HCT116 (cell line): ENCODE measurements around the gene OR6P1. TPM values are rescaled to one million over a fixed set of nuclear protein-coding genes. Genes with fewer than 3 reads are reported as not detected.

Source experiments
- ATAC-seq: fragments of 200-7000 bp; cut with Tn5 transposase; 2 replicates; pipeline ENCODE4 v1.9.1; 2020; ENCODE audit warnings: mild to moderate bottlenecking, moderate library complexity
- BruUV-seq: library from RNA; stranded (reverse); fragments of 400-500 nt; replicated peaks from 2 replicates; lab custom pipeline; 2021; lab: Mats Ljungman, UMichigan
- CTCF ChIA-PET: fragments of 300-600 bp; sonication (Branson Sonifier 250); formaldehyde crosslinking; loops from one replicate; lab custom pipeline; 2021; ENCODE audit warnings: antibody characterized with exemption; lab: Charles Lee
- POLR2A ChIA-PET: fragments of 300-600, 350-600 bp; sonication (Branson Sonifier 250); formaldehyde crosslinking; loops from one replicate; lab custom pipeline; 2021; ENCODE audit warnings: antibody characterized with exemption; lab: Charles Lee
- RAD21 ChIA-PET, 2 experiments: fragments of 300-600 bp; sonication (Branson Sonifier 250); formaldehyde crosslinking; loops; one replicate each; lab custom pipeline; 2023; ENCODE audit warnings: low total read pairs in 2 of 2; ENCODE audit not compliant: uncharacterized antibody in 2 of 2, unreplicated experiment in 2 of 2, low non-redundant PET in 1 of 2; lab: Charles Lee
- DNase-seq: peaks from one replicate; pipeline ENCODE4 v3.0.0-alpha.2; 2010; ENCODE audit warnings: low read depth, low spot score
- H2AFZ ChIP-seq: fragments of 200-600 bp; shearing (Covaris generic), sonication (generic); 2 replicates; pipeline ENCODE4 v1.6.1; 2017; ENCODE audit warnings: low read depth, mixed run types, mixed read lengths, antibody characterized with exemption, low read length; ENCODE audit not compliant: poor library complexity, severe bottlenecking
- H3K27ac ChIP-seq: 2 replicates; pipeline ENCODE4 v1.5.1; 2012; ENCODE audit warnings: low read depth, low read length
- H3K27me3 ChIP-seq: fragments of 200-600 bp; sonication (generic); 2 replicates; pipeline ENCODE4 v1.6.1; 2016; ENCODE audit warnings: mixed run types, low read length, mixed read lengths; ENCODE audit not compliant: insufficient read depth
- H3K36me3 ChIP-seq, 2 experiments: fragments of 200-500 bp in 1 of 2; fragments of 200-600 bp in 1 of 2; sonication (Bioruptor generic) in 1 of 2; sonication (generic) in 1 of 2; 2 replicates each; pipeline versions ENCODE4 v1.5.1 to v1.6.1; 2014 to 2016; ENCODE audit warnings: low read length in 2 of 2, inconsistent platforms in 1 of 2, mixed read lengths in 1 of 2, mixed run types in 1 of 2; ENCODE audit not compliant: insufficient read depth in 2 of 2, control insufficient read depth in 1 of 2
- H3K4me1 ChIP-seq, 2 experiments: fragments of 200-600 bp in 1 of 2; sonication (generic) in 1 of 2; 2 replicates each; pipeline versions ENCODE4 v1.5.1 to v1.6.1; 2012 to 2017; ENCODE audit warnings: low read length in 2 of 2, inconsistent platforms in 1 of 2, mild to moderate bottlenecking in 1 of 2, mixed read lengths in 1 of 2, mixed run types in 1 of 2, moderate library complexity in 1 of 2; ENCODE audit not compliant: insufficient read depth in 2 of 2, control insufficient read depth in 1 of 2
- H3K4me2 ChIP-seq: fragments of 200-600 bp; sonication (generic); 2 replicates; pipeline ENCODE4 v1.6.1; 2017; ENCODE audit warnings: mixed run types, low read length, mixed read lengths
- H3K4me3 ChIP-seq, 2 experiments: fragments of 200-600 bp in 1 of 2; sonication (generic) in 1 of 2; replicated peaks in 1 of 2; 2 replicates each; pipeline ENCODE4 v1.5.1; 2011 to 2016; ENCODE audit warnings: low read length in 2 of 2, control low read depth in 1 of 2, low read depth in 1 of 2, mild to moderate bottlenecking in 1 of 2, mixed read lengths in 1 of 2, mixed run types in 1 of 2
- H3K79me2 ChIP-seq: fragments of 200-600 bp; sonication (generic); 2 replicates; pipeline ENCODE4 v1.6.1; 2017; ENCODE audit warnings: mild to moderate bottlenecking, mixed run types, low read length, moderate library complexity, mixed read lengths; ENCODE audit not compliant: insufficient read depth
- H3K9ac ChIP-seq: fragments of 200-600 bp; sonication (generic); 2 replicates; pipeline ENCODE4 v1.6.1; 2016; ENCODE audit warnings: low read length, mixed read lengths
- H3K9me2 ChIP-seq: fragments of 200-600 bp; sonication (generic), shearing (Covaris generic); 2 replicates; pipeline ENCODE4 v1.6.1; 2017; ENCODE audit warnings: mixed run types, mild to moderate bottlenecking, moderate library complexity; ENCODE audit not compliant: insufficient read depth
- H3K9me3 ChIP-seq, 2 experiments: fragments of 200-500 bp in 1 of 2; fragments of 200-600 bp in 1 of 2; sonication (Bioruptor generic) in 1 of 2; sonication (generic) in 1 of 2; 2 replicates each; pipeline ENCODE4 v1.6.1; 2014 to 2017; ENCODE audit warnings: low read length in 2 of 2, mixed read lengths in 2 of 2, inconsistent platforms in 1 of 2, low read depth in 1 of 2, mild to moderate bottlenecking in 1 of 2, mixed run types in 1 of 2, moderate library complexity in 1 of 2; ENCODE audit not compliant: control insufficient read depth in 1 of 2, insufficient read depth in 1 of 2
- H4K20me1 ChIP-seq: fragments of 200-600 bp; sonication (generic), shearing (Covaris generic); 2 replicates; pipeline ENCODE4 v1.6.1; 2017; ENCODE audit warnings: mixed run types, mild to moderate bottlenecking, moderate library complexity; ENCODE audit not compliant: insufficient read depth
- CEBPB ChIP-seq: IDR thresholded peaks from 2 replicates; pipeline ENCODE4 v1.6.1; 2012; ENCODE audit warnings: low read depth
- CTCF ChIP-seq, 3 experiments: fragments of 200-600 bp in 1 of 3; sonication (generic) in 1 of 3; IDR thresholded peaks in 2 of 3; conservative IDR thresholded peaks in 1 of 3; 2 replicates each; pipeline ENCODE4 v1.5.1; 2012 to 2017; ENCODE audit warnings: low read depth in 2 of 3, low read length in 2 of 3, antibody characterized with exemption in 1 of 3, borderline replicate concordance in 1 of 3, control low read depth in 1 of 3, mild to moderate bottlenecking in 1 of 3, mixed read lengths in 1 of 3, mixed run types in 1 of 3, moderate library complexity in 1 of 3; ENCODE audit not compliant: insufficient read depth in 1 of 3
- EGR1 ChIP-seq: IDR thresholded peaks from 2 replicates; pipeline ENCODE4 v1.6.1; 2012; ENCODE audit warnings: low read depth
- EZH2 ChIP-seq: fragments of 200-600 bp; sonication (generic); IDR thresholded peaks from 2 replicates; pipeline ENCODE4 v1.6.1; 2017; ENCODE audit warnings: antibody characterized with exemption, mixed run types
- EZH2phosphoT487 ChIP-seq: fragments of 200-600 bp; IDR thresholded peaks from 2 replicates; pipeline ENCODE4 v1.6.1; 2018; ENCODE audit warnings: antibody characterized with exemption, borderline replicate concordance
- JUND ChIP-seq: IDR thresholded peaks from 2 replicates; pipeline ENCODE4 v1.6.1; 2012
- MAX ChIP-seq: IDR thresholded peaks from 2 replicates; pipeline ENCODE4 v1.6.1; 2012
- POLR2A ChIP-seq: IDR thresholded peaks from 2 replicates; pipeline ENCODE4 v1.7.0; 2011; ENCODE audit warnings: borderline replicate concordance; ENCODE audit not compliant: insufficient read depth, insufficient read length; ENCODE audit errors: extremely low read depth
- POLR2AphosphoS5 ChIP-seq: IDR thresholded peaks from 2 replicates; pipeline ENCODE4 v1.6.1; 2011; ENCODE audit warnings: mild to moderate bottlenecking, low read depth, low read length, moderate library complexity
- SP1 ChIP-seq: IDR thresholded peaks from 2 replicates; pipeline ENCODE4 v1.6.1; 2012; ENCODE audit warnings: low read depth
- TCF7L2 ChIP-seq: IDR thresholded peaks from 2 replicates; pipeline ENCODE4 v1.7.0; 2011; ENCODE audit warnings: borderline replicate concordance, inconsistent platforms; ENCODE audit not compliant: insufficient read depth, insufficient read length; ENCODE audit errors: extremely low read depth
- YY1 ChIP-seq: IDR thresholded peaks from 2 replicates; pipeline ENCODE4 v1.6.1; 2011; ENCODE audit warnings: low read length, low read depth, moderate library complexity, mild to moderate bottlenecking; ENCODE audit not compliant: insufficient replicate concordance; ENCODE audit errors: extremely low read depth
- ZBTB33 ChIP-seq: IDR thresholded peaks from 2 replicates; pipeline ENCODE4 v1.6.1; 2011; ENCODE audit warnings: mild to moderate bottlenecking, low read length, moderate library complexity; ENCODE audit not compliant: insufficient replicate concordance; ENCODE audit errors: extremely low read depth
- ZFX ChIP-seq: fragments of 450-650 bp; IDR thresholded peaks from 2 replicates; pipeline ENCODE4 v1.6.1; 2017
- ZNF274 ChIP-seq: fragments of 200-500 bp; sonication (Bioruptor generic); IDR thresholded peaks from 2 replicates; pipeline ENCODE4 v1.6.1; 2014; ENCODE audit warnings: mild to moderate bottlenecking, low read depth, low read length, inconsistent platforms
- intact Hi-C: fragments of 100-400 bp; cut with micrococcal nuclease; formaldehyde crosslinking; loops from 2 replicates; pipeline ENCODE4 v1.10.0; 2022
- total RNA-seq: library from RNA; stranded (reverse); gene quantifications from one replicate; pipeline ENCODE4 v1.2.1, GENCODE V29; 2021; ENCODE audit not compliant: unreplicated experiment
- TF ChIP-seq, protein P1 (sequence below): IDR thresholded peaks from 2 replicates; pipeline ENCODE4 v1.6.1; 2012; ENCODE audit warnings: low read depth
- TF ChIP-seq, protein P2 (sequence below): IDR thresholded peaks from 2 replicates; pipeline ENCODE4 v1.6.1; 2012

OR6P1 gene
- total RNA-seq, 1 experiment from 2014 or later, result not detected

- no peak for TF ChIP-seq TCF7L2
Observed at GRCh38 chr1:158586942-158587341, 16.6 kb upstream of the OR6P1 start (continued).

DNA sequence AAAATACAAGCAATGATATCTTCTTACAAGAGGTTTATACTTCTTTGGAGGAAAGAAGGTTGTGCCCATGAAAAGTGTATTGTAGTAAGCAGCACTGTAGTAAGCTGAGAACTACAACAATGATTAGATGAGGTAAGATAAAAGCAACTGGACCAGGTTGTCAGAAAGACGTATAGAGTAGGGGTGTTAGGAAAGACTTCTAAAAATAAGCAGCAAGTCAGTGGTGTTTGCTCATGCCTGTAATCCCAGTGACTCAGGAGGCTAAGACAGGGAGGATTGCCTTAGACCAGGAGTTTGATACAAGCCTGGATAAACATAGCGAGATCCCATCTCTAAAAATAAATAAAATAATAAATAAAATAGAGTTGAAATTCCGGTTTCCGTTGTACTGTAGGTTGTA lies 13.6 kb upstream of the OR6P1 start:
- no peaks in the 10 kb centered on the region for H3K9me2 ChIP-seq

More for the DNA sequence above, 13.6 kb upstream of the OR6P1 start:
- no peak for TF ChIP-seq ZFX
- TF ChIP-seq MAX, result no peak
- TF ChIP-seq TCF7L2, result no peak
- TF ChIP-seq SP1, result no peak
- no peak for TF ChIP-seq ZBTB33
- no peak for TF ChIP-seq CTCF (IDR thresholded peaks at IDR 0.05 in 2 of 3, conservative IDR thresholded peaks at IDR 0.05 in 1 of 3; ENCODE audit: borderline replicate concordance in 1 of 3, insufficient read depth in 1 of 3, low read depth in 2 of 3, low read length in 2 of 3)
- no peak for TF ChIP-seq CEBPB
- no peak for TF ChIP-seq EZH2
- TF ChIP-seq YY1, result no peak
- TF ChIP-seq JUND, result no peak
- TF ChIP-seq ZNF274, result no peak
- TF ChIP-seq, protein P1, sequence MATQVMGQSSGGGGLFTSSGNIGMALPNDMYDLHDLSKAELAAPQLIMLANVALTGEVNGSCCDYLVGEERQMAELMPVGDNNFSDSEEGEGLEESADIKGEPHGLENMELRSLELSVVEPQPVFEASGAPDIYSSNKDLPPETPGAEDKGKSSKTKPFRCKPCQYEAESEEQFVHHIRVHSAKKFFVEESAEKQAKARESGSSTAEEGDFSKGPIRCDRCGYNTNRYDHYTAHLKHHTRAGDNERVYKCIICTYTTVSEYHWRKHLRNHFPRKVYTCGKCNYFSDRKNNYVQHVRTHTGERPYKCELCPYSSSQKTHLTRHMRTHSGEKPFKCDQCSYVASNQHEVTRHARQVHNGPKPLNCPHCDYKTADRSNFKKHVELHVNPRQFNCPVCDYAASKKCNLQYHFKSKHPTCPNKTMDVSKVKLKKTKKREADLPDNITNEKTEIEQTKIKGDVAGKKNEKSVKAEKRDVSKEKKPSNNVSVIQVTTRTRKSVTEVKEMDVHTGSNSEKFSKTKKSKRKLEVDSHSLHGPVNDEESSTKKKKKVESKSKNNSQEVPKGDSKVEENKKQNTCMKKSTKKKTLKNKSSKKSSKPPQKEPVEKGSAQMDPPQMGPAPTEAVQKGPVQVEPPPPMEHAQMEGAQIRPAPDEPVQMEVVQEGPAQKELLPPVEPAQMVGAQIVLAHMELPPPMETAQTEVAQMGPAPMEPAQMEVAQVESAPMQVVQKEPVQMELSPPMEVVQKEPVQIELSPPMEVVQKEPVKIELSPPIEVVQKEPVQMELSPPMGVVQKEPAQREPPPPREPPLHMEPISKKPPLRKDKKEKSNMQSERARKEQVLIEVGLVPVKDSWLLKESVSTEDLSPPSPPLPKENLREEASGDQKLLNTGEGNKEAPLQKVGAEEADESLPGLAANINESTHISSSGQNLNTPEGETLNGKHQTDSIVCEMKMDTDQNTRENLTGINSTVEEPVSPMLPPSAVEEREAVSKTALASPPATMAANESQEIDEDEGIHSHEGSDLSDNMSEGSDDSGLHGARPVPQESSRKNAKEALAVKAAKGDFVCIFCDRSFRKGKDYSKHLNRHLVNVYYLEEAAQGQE, result no peak
- no peak for TF ChIP-seq EGR1
- no peak for TF ChIP-seq POLR2A
- TF ChIP-seq, protein P2, sequence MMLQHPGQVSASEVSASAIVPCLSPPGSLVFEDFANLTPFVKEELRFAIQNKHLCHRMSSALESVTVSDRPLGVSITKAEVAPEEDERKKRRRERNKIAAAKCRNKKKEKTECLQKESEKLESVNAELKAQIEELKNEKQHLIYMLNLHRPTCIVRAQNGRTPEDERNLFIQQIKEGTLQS, result no peak
- TF ChIP-seq EZH2phosphoT487, result no peak
- no peak for TF ChIP-seq POLR2AphosphoS5
- no peak overlapping the region for H3K27ac ChIP-seq
- no peak overlapping the region for H3K4me2 ChIP-seq
- no peaks in the 10 kb centered on the region for H3K79me2 ChIP-seq
- no peaks in the 10 kb centered on the region for H3K27me3 ChIP-seq
- H3K9me3 ChIP-seq, result no peaks in the 10 kb centered on the region
- ChIA-PET RAD21 (no interaction called here), POLR2A (no interaction called here), CTCF (no interaction called here)
- no peak for DNase-seq
- H3K36me3 ChIP-seq, result no peaks in the 10 kb centered on the region
- intact Hi-C loops, result no loop called here
- no peaks in the 10 kb centered on the region for H4K20me1 ChIP-seq
- no peak overlapping the region for H3K9ac ChIP-seq
- no peak overlapping the region for H2AFZ ChIP-seq
- no peak overlapping the region for H3K4me3 ChIP-seq
- no TSS peak for BruUV-seq
- no peak for ATAC-seq
- no peaks in the 10 kb centered on the region for H3K4me1 ChIP-seq
